ENCODE results near the gene ZNF431.
"Not testable (repeated sequence)": the region's sequence is repeated elsewhere in the genome, so short reads cannot be mapped to it uniquely, and the experiment has no call there.

Gene ZNF431

DNA sequence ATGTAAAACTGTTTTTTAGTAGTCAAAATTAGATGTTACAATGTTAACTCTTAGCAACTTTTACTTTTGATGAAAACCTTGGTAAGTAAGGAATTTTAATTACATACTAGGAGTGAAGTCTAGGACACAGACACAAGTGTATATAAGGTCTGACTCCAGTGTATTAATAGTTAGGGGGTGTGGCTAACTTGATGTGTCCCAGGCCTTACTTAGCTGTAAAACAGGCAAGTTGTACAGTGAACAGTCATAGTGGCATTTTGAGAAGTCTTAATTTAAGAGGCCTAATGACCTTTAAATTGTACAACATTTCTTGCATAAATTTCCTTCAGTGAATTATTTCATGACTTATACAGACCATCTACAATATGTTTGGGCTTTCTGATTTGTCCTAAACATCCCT lies 6.8 kb downstream of the ZNF431 start:
- DNase-seq: no peak

DNA sequence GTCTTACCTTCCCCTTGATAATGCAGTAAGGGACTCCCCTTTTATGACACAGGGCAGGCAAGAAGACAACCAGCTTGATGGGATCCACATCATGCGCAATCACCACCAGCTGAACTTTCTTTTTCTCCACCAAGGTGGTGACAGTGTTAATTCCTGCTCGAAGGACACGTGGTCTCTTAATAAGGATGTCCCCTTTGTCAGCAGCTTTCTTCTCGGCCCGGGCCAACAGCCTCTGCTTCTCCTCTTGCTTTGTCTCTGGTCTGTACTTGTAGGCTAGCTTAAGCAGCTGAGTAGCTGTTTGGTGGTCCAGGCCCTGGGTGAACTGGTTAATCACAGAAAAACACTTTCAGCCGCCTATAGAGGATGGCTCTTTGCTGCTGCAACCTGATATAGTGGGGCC lies 8.0 kb downstream of the ZNF431 start:
- no peak for DNase-seq

DNA sequence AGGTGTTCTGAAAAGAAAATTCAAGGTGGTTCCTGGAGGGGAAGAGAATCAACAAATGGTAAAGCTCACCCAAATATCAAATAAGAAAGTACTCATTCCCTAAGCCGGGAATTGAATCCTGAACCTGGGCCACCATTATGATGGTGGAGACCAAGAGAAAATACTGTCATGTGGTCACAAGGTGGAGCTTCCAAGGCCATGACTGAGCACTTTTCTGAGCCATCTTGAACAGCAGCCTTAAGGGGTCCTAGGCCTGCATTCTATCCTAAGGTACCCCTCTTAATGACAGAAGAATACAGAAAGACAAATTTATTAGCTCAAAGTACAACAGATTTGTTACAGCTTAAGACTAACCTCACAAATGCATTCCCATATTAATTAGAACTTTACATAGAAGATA lies 9.6 kb downstream of the ZNF431 start:
- DNase-seq: no peak

DNA sequence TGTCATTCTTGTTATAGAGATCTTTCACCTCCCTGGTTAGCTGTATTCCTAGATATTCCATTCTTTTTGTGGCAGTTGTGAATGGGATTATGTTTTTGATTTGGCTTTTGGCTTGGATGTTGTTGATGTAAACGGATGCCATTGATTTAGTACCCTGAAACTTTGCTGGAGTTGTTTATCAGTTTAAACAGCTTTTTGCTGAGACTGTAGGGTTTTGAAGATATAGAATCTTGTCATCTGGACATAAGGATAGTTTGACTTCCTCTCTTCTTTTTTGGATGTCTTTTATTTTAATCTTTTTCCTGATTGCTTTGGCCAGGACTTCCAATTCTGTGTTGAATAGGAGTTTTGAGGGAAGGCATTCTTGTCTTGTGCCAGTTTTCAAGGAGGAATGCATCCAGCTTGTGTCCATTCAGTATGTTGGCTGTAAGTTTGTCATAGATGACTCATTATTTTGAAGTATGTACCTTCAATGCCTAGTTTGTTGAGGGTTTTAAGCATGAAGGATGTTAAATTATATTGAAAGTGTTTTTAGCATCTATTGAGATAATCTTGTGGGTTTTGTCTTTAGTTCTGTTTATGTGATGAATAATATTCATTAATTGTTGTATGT lies 16.8 kb downstream of the ZNF431 start:
- no peak for DNase-seq

DNA sequence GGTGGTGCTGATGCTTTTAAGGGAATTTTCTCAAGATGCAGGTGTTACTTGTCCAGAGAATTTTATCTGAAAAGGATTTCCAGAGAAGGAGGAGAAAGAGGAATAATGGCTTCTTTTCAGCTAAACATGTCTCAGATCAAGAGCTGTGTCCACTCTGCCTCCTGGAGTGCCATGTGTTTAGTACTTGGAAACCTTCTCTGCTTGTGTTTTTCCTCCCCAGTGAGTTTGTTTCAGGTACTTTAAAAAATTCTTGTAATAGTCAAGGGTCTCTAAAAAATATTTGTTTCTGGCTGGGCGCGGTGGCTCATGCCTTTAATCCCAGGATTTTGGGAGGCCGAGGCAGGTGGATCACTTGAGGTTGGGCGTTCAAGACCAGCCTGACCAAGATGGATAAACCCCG lies 22.7 kb downstream of the ZNF431 start:
- DNase-seq: no peak

DNA sequence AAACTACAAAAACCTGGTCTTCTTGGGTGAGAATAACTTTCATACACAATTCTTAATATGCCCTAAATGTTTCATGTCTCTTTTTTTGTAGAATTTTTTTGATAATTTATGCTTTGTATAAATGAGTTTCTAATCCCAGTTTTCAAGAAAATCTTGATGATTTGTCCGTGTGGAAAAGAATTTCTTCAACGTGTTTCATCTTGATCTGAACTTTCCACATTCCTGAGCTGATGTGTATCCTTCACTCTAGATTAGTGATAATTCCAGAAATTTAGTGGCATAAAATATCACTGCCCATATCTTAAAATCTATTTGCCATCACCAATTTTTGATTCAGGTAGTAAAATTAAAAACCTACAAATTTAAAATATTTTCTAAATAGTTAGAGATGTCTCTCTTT lies 24.6 kb downstream of the ZNF431 start:
- DNase-seq: no peak

DNA sequence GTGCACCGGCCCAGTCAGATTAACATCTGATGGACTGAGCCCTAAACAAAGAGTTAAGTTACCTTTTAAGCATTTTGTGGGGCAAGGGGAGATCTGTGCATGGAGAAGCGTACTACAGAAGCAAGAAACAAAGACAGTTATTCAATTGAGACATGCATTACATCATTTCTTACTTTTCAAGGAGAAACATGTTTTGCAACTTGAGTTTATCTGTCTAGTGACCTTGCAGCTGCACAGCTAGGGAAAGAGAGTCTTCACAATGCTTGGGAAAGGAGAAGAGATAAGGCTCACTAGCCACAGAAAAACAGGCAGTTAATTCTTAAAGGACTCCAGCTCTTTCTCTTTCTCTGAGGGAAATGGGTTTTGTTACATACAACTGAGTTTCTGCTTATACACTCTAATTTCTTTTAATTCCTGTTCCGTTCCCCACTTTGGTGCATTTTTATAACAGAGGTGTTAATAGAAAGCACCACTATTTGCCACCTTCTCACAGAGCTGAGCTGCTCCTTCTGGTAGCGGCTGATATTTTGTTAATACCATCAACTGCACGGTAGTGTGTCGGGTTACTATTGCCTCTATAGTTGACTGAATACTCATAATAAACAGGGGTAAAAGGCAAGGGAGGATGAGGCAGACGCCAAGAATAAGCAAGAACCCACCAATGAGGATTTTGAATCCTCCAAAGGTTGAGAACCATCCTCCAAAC lies 55.9 kb downstream of the ZNF431 start:
- no peak for DNase-seq

DNA sequence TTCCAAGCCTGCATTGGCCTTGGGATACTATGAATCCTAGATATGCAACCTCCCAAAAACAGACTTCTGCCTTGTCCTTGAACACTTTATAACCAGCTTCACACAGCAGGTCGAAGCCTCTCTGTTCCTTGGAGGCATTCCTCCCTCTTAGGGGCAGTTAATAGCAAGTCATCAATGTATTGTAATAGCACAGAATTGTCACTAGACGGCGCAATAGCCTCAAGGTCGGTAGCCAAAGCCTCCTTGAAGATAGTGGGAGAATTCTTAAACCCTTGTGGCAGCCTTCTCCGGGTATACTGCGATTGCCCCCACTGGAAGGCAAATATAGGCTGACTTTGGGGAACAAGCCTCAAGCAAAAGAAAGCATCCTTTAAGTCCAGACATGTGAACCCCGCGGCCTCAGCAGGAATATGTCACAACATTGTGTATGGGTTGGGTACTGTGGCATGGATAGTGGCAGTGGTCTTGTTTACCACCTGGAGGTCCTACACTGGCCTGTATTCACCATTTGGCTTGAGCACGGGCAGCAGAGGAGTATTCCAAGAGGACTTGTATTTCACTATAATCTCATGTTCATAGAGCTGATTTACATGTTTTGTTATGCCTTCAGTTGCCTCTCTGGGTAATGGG lies 61.1 kb downstream of the ZNF431 start:
- peak; percentile 4 for DNase-seq

DNA sequence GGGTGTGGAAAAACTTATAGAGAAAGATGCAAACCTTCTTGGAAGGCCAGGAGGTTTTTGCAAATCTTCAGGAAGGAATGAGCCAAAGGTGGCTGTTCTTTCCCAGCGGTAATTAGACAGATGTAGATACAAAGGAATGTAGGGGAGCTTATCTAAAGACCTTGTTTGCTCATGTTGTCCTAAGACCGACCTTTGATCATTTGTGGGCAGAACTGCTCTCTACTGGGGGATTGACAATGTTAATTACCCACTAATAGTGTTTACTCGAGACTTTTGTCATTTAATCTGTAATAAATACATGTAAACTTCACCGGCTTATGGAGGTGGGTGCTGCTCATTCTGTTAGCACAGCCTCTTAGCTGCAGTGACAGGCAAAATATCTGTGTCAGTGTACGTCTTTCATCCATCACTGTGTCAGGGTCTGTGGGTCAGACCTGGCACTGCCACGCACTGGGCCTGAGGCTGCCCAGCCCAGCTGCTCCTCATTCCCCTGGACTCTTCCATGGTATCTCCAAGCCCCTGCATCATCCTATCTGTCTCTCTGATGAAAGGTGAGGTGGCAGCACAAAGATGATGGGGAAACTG lies 68.3 kb downstream of the ZNF431 start:
- no peak for DNase-seq

DNA sequence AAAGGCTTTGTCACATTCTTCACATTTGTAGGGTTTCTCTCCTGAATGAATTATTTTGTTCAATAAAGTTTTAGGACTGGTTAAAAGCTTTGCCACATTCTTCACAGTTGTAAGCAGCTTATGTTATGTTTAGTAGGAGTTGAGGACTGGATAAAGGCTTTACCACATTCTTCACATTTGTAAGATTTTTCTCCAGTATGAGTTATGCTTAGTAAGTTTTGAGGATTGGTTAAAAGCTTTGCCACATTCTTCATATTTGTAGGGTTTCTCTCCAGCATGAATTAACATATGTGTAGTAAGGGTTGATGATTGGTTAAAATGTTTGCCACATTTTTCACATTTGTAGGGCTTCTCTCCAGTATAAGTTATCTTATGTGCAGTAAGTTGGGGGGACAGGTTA lies 79.9 kb downstream of the ZNF431 start:
- DNase-seq: no peak

DNA sequence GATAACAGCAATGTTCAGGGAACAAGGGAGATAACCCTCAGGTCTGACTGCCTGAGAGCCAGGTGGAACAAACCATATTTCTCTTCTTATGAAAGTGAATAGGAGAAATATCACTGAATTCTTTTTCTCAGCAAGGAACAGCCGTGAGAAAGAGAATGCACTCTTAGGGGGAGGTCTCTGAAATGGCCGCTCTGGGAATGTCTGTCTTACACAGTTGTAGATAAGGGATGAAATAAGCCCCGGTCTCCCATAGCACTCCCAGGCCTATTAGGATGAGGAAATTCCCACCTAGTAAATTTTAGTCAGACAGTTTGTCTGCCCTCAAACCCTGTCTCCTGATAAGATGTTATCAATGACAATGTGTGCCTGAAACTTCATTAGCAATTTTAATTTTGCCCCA lies 88.1 kb downstream of the ZNF431 start:
- DNase-seq: not testable (repeated sequence)

DNA sequence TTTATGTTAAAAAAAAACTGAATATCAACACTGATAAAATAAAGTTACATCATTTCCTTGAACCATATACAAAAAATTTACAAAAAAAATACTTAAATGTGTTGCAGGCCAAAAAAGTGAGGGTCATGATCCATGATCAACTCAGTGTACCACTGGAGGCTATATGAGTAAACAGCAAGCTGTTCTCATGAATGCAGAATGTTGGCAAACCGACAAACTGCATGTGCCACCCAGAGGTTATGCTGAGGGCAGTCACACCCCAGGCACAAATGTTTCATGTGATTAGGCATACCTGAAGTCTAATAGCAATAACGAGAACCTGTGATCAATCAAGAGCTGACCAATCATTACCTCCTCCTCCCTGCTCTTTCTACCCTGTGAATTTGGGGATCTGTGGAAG lies 91.9 kb downstream of the ZNF431 start:
- no peak for DNase-seq

DNA sequence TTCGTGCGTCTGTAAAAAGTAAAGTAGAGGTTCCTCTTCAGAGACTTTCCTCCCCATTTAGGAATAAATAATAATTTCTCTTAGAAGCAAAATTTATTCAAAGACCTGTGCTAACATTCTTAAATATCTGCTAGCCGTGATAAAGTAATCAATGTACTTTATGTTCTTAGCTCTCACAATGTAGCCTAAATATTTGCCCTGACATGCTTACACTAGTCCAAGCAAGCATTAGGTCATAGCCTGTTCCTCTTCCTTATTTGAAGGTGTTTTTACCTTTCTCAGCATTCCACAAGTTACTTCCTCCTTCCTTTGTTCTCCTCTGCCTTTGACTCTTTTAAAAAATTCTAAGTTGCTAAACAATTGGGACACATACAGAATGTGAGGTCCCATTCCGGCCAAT lies 94.9 kb downstream of the ZNF431 start:
- not testable (repeated sequence) for DNase-seq

DNA sequence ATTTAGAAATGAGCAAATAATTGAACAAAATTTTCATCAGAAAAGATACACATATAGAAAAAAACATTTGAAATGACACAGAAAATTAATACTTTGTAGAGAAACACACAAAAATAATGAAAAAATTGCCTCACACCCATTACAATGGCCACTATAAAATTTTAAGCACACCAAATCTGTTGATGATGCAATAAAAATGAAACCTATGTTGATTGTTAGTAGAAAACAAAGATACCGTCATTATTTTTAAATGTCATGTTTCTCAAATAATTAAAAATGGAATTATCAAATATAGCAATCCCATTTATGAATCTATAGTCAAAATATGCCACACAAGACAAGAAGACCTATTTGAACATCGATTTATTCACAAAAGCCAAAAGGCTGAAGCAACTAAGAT lies 96.8 kb downstream of the ZNF431 start:
- DNase-seq: no peak

Data from activated T-cell treated with anti-CD3 and anti-CD28 coated beads for 4 hours (primary cell).